GM12872 (cell line): ENCODE results near the gene SMPD2.

Experiments
- TF ChIP-seq, protein P1 (sequence below): IDR thresholded peaks from 3 replicates; pipeline ENCODE4 v1.5.1; 2011; ENCODE audit warnings: low read depth, mild to moderate bottlenecking, low read length, moderate library complexity; ENCODE audit not compliant: insufficient read depth

SMPD2 gene

DNA sequence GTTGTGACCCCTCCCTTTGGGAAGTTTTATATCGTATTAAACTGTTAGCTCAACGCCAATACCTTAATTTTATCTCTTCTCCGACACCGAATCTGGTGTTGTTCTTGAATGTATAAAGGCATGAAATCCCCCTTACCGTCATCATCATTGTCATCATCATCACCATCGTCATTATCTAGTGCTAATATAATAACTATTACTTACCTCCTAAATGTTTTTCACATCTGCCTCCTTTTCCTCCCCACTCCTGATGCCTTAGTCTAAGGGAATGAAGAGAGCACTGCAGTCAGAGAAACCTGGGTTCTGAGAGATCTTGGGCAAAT is 43.2 kb downstream of the SMPD2 start:
- TF ChIP-seq, protein P1, sequence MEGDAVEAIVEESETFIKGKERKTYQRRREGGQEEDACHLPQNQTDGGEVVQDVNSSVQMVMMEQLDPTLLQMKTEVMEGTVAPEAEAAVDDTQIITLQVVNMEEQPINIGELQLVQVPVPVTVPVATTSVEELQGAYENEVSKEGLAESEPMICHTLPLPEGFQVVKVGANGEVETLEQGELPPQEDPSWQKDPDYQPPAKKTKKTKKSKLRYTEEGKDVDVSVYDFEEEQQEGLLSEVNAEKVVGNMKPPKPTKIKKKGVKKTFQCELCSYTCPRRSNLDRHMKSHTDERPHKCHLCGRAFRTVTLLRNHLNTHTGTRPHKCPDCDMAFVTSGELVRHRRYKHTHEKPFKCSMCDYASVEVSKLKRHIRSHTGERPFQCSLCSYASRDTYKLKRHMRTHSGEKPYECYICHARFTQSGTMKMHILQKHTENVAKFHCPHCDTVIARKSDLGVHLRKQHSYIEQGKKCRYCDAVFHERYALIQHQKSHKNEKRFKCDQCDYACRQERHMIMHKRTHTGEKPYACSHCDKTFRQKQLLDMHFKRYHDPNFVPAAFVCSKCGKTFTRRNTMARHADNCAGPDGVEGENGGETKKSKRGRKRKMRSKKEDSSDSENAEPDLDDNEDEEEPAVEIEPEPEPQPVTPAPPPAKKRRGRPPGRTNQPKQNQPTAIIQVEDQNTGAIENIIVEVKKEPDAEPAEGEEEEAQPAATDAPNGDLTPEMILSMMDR, result no peak

DNA sequence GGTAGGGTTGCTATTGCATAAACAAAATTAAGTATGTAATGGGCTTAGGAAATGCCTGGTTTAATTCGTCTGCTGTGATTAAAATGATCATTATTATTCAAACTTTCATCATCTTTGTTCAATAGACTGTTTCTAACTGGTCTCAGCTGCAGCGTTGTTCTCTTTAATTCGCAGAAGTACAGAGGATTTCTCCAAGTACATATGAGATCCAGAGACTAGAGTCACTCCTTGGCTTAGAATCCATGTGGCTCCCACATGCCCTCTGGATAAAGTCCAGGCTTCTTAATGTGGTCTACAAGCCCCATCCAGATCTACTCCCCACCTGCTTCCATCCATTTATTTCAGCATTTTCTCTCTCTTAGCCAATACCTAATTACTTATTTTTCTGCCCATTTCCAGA is 43.6 kb downstream of the SMPD2 start:
- TF ChIP-seq, protein P1, result no peak

DNA sequence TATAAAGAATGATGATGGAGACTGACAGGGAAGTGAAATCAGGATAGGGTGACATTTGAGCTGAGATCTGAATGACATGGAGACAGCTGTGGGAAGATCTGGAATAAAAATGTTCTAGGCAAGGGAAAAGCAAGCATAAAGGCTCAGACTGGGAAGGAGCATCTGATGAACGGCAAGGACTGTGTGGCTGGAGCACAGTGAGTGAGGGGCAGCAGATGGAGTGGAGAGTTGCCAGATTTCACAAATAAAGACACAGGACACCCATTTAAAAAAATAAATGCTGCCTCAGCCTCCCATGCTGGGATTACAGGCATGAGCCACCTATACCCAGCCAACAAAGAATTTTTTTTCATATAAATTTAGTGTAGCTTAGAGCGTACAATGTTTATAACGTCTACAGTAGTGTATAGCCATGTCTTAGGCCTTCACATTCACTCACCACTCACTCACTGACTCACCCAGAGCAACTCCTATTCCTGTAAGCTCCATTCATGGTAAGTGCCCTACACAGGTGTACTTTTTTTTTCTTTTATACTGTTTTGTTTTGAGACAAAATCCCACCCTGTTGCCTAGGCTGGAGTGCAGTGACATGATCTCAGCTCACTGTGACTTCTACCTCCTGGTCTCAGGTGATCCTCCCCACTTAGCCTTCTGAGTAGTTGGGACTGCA is 44.9 kb downstream of the SMPD2 start:
- TF ChIP-seq, protein P1, result no peak

DNA sequence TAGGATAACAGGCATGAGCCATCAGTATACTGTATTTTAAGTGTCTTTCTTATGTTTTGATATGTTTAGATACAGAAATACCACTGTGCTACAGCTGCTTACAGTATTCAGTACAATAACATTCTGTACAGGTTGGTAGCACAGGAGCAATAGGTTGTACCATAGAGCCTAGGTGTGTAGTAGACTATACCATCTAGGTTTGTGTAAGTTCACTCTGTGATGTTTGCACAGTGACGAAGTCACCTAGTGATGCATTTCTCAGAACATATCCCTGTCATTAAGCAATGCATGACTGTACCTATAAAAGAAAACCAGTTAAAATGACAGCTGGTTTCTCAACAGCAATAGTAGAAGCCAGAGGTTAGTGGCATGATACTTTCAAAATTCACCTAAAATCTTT is 45.5 kb downstream of the SMPD2 start:
- TF ChIP-seq, protein P1, result no peak

DNA sequence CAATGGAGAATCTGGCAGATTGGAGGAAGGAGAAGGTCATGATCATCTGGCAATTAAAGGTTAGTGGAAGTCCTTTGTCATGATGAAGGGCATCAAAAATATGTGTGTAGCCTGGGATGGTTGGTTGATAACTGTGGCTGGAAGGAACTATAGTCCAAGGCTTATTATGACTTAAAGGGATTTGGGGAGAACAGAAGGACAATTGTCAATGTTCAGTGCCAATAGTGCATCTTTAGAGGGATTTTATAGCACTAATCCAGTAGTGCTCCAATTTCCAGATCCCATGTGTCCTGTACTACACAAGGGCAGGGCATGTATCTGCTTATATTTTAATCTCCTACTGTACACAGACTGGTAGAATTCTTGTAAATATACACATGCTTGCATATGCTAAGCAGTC is 47.5 kb downstream of the SMPD2 start:
- TF ChIP-seq, protein P1, result no peak

DNA sequence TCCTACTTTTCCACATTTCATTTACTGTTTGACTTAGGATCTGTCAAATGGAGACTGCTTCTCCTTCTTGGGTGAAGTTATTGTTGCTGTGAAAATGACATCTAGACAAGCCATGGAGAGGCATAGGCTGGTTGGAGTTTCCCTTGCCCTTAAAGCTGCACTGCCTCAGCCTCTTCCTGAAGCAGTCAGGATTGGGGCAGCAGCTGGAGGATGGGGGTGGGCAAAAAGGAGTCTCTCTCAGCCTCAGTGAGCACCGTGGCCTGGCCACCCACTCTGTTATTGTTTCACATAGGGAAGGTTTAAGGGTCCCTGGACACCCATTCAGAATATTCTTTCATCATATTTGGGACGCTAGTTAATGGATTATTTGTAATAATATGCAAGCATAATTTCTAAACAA is 50.2 kb downstream of the SMPD2 start:
- TF ChIP-seq, protein P1, result no peak

DNA sequence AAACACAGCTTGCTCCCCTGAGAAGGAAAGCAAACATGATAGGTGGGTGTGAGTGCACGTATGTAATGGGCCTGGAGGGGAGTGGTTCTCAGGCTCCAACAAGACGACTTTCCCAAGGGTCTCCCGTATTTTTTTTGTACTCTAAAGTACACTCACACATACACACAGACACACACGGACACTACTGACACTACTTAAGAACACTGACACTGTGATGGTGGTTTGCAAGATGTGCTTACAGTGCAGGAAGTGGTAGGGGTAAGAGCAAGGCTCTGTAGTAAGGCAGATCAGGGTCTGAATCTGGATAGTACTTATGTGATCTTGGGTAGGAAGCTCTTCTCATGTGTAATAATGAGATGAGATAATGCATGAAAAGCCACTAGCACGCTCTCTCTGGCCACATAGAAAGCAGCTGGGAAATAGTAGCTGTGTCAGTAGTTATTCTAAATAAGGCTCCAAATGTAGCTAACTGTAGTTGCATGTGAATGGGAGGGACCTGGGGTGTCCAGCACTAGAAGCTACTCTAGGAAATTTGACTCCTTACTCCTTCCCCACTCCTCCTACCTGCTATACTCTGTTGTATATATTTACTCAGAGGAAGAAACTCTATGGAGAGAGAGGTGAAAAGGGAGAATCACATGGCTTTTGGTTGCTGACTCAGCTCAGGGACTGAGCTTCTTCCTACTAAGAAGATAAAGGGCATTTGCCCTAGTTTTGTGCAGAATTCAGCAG is 50.8 kb downstream of the SMPD2 start:
- TF ChIP-seq, protein P1, result no peak
